ENCODE measurements around the gene TSPAN31. TPM values are rescaled to one million over a fixed set of nuclear protein-coding genes. Genes with fewer than 3 reads are reported as not detected.
A peak's percentile ranks its signal among the peaks of the same experiment; 100 is the strongest.

The TSPAN31 gene
- total RNA-seq, 1 experiment from 2014 or later: 46.9 TPM

GRCh38 chr12:57732726-57733593 is 11.9 kb upstream of the TSPAN31 start:
- in situ Hi-C loops (cut with HindIII; ENCODE audit: low sequenced_read_pairs): no loop called here
- DNase-seq (ENCODE audit: low spot score): peak; percentile 4

GRCh38 chr12:57733928-57734327 is 10.9 kb upstream of the TSPAN31 start:
- peak; percentile 1 for DNase-seq (ENCODE audit: low spot score)
- in situ Hi-C loops (cut with HindIII; ENCODE audit: low sequenced_read_pairs): no loop called here

GRCh38 chr12:57734591-57734990 is 10.2 kb upstream of the TSPAN31 start:
- in situ Hi-C loops (cut with HindIII; ENCODE audit: low sequenced_read_pairs): no loop called here
- peak; percentile 6 for DNase-seq (ENCODE audit: low spot score)

- DNase-seq (ENCODE audit: low spot score): no peak
- in situ Hi-C loops (cut with HindIII; ENCODE audit: low sequenced_read_pairs): no loop called here
Observed at GRCh38 chr12:57735198-57735855, 9.5 kb upstream of the TSPAN31 start.

- DNase-seq (ENCODE audit: low spot score): peak; percentile 92
Observed at GRCh38 chr12:57735952-57736740, 8.7 kb upstream of the TSPAN31 start.

GRCh38 chr12:57736741-57737466 is 7.9 kb upstream of the TSPAN31 start:
- DNase-seq (ENCODE audit: low spot score): peak; percentile 57
- in situ Hi-C loops (cut with HindIII; ENCODE audit: low sequenced_read_pairs): no loop called here

More at GRCh38 chr12:57735952-57736740, 8.7 kb upstream of the TSPAN31 start:
- in situ Hi-C loops (cut with HindIII; ENCODE audit: low sequenced_read_pairs): no loop called here

- DNase-seq (ENCODE audit: low spot score): peak; percentile 39
- in situ Hi-C loops (cut with HindIII; ENCODE audit: low sequenced_read_pairs): no loop called here
Observed at GRCh38 chr12:57737467-57738460, 7.1 kb upstream of the TSPAN31 start.

- in situ Hi-C loops (cut with HindIII; ENCODE audit: low sequenced_read_pairs): no loop called here
- DNase-seq (ENCODE audit: low spot score): peak; percentile 92
Observed at GRCh38 chr12:57738661-57739237, 6.1 kb upstream of the TSPAN31 start, which contains the start of gene AGAP2. Gene AGAP2, minus strand, starts transcription at chr12:57738742. Its CDS starts 496 bp downstream, at chr12:57738246.

- DNase-seq (ENCODE audit: low spot score): peak; percentile 59
- in situ Hi-C loops (cut with HindIII; ENCODE audit: low sequenced_read_pairs): no loop called here
Observed at GRCh38 chr12:57739387-57739786, 5.5 kb upstream of the TSPAN31 start.

GRCh38 chr12:57739914-57740538 is 4.8 kb upstream of the TSPAN31 start:
- in situ Hi-C loops (cut with HindIII; ENCODE audit: low sequenced_read_pairs): no loop called here

GRCh38 chr12:57740656-57741412 is 4.0 kb upstream of the TSPAN31 start:
- in situ Hi-C loops (cut with HindIII; ENCODE audit: low sequenced_read_pairs): no loop called here
- peak; percentile 1 for DNase-seq (ENCODE audit: low spot score)

More at GRCh38 chr12:57739914-57740538, 4.8 kb upstream of the TSPAN31 start:
- DNase-seq (ENCODE audit: low spot score): no peak

- in situ Hi-C loops (cut with HindIII; ENCODE audit: low sequenced_read_pairs): no loop called here
- no peak for DNase-seq (ENCODE audit: low spot score)
Observed at GRCh38 chr12:57741413-57741789, 3.4 kb upstream of the TSPAN31 start.

GRCh38 chr12:57741844-57742738 is 2.7 kb upstream of the TSPAN31 start:
- in situ Hi-C loops (cut with HindIII; ENCODE audit: low sequenced_read_pairs): no loop called here
- DNase-seq (ENCODE audit: low spot score): peak; percentile 3

- DNase-seq (ENCODE audit: low spot score): no peak
- in situ Hi-C loops (cut with HindIII; ENCODE audit: low sequenced_read_pairs): no loop called here
Observed at GRCh38 chr12:57743769-57744168, 1.1 kb upstream of the TSPAN31 start.

- in situ Hi-C loops (cut with HindIII; ENCODE audit: low sequenced_read_pairs): no loop called here
- DNase-seq (ENCODE audit: low spot score): no peak
Observed at GRCh38 chr12:57744194-57744776, 554 bp upstream of the TSPAN31 start.

All from G401 (cell line).